HG03108 (cell line): ENCODE measurements around the gene KRT38.
"Not testable (repeated sequence)": the region's sequence is repeated elsewhere in the genome, so short reads cannot be mapped to it uniquely, and the experiment has no call there.

ENCODE experiments used
- ATAC-seq: cut with Tn5 transposase; IDR thresholded peaks from one replicate; pipeline ENCODE4 v1.9.1; 2021; ENCODE audit warnings: moderate library complexity; ENCODE audit not compliant: unreplicated experiment

The KRT38 gene

DNA sequence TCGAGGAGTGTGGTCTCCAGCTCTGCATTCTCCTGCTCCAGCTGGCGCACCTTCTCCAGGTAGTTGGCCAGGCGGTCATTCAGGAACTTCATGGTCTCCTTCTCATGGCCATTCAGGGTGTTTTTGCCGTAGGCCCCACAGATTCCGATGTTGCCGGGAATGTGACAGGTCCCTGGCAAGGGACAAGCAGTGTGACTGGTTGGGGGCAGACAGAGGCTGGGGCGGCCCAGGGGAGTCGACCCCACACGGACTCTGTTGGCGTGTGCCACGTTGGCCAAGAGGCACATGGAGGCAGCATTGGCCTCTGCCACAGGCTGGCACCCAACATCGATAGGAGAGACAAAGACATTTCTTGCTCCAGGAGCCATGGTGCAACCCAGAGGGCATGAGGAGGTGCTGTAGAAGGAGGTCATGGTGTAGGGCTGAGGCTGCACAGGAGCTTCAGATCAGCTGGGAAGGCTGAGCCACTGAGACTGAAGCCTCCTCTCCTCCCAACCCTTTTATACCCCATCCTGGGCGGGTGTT lies 16.6 kb downstream of the KRT38 start, which contains the start of gene KRT37:
Gene KRT37, minus strand, starts transcription at position 475 of the 525 bp plus-strand sequence. Its CDS starts 62 bp downstream, at position 413.
- ATAC-seq = no peak

DNA sequence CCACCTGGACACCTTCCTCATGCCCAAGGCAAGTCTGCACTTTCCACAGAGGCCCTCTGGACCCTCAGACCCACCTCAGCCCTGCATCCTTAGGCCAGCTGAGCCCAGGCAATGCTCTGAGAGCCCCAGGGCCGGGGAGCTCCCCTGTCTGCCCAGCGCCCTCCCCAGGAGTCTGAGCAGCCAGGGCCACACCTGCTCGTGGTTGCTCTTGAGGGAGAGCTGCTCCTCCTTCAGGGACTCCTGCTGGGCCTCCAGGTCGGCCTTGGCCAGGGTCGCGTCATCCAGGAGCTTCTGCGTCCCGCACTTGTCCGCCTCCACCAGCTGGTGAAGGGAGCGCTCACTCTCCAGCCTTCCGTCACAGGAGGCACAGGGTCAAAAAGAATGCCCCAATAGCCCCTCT lies 18.2 kb downstream of the KRT38 start:
- ATAC-seq = not testable (repeated sequence)

DNA sequence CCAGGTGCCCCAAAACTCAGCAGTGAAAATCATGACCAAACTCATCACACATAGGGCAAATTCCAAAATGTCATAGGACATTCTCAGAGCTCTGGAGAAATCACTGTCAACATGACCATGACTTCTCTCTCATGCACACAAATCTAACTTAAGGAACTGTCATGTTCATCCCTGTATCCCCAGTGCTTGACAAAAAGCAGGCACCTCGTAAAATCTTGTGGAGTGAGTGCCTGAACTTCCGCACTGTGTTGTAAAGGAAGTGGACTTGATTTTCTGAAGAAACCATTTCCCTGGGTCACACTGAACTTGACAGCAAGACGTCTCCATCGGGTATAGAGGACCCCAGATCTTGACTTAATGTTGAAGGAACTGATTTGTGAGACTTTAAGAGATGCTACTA lies 19.2 kb downstream of the KRT38 start:
- no peak for ATAC-seq

DNA sequence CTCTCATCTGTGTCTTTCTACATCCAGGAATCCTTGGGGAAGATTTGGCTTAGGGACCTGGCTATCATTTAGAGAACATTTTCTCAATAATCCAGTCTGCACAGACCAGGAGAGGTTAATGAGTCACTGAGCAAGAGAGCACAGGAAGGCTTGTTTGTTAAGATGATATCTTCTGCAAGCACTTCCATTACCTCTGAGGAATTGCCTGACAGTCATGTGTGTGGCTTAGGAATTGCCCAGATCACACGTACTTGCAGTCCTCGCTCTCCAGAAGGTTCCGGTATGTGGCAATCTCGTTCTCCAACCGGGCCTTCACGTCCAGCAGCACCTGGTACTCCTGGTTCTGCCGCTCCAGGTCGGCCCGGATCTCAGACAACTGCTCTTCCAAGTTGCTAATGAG lies 19.7 kb downstream of the KRT38 start:
- no peak for ATAC-seq

DNA sequence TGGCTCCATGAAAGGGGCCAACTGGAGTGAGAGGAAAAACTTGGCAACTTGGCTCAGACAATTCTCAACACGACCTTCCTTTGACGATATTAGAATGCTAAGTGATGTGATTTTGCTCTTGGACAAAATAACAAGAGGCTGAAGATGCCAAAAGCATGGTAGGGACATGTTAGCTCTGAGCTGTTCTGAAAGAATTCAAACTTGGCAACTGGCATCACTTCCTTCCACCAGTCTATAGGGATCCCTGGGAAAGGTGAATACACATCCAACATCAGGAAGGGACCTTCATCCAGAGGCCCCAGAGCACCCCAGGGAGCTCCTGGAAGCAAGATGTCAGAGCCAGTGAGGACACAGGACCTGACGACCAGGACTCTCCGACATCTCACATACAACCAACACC lies 20.6 kb downstream of the KRT38 start:
- ATAC-seq = no peak

DNA sequence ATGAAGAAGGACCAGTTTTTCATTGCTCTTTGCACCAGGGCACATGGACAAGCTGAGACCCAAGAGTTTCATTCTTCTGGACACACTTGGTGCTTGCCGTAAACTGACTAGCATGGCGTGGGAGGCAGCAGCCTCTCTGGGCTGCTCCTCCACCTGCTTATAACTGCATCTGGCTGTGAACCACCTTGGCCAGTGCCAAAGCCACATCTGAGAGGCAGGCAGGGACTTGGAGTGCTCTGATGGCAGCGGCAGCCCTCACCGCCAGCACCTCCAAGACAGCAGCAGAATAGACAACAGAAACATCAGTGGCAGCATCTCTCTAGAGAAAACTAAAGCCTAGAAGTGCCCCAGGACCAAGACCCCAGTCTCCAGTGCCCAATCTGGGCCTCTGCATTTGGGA lies 21.1 kb downstream of the KRT38 start:
- no peak for ATAC-seq

DNA sequence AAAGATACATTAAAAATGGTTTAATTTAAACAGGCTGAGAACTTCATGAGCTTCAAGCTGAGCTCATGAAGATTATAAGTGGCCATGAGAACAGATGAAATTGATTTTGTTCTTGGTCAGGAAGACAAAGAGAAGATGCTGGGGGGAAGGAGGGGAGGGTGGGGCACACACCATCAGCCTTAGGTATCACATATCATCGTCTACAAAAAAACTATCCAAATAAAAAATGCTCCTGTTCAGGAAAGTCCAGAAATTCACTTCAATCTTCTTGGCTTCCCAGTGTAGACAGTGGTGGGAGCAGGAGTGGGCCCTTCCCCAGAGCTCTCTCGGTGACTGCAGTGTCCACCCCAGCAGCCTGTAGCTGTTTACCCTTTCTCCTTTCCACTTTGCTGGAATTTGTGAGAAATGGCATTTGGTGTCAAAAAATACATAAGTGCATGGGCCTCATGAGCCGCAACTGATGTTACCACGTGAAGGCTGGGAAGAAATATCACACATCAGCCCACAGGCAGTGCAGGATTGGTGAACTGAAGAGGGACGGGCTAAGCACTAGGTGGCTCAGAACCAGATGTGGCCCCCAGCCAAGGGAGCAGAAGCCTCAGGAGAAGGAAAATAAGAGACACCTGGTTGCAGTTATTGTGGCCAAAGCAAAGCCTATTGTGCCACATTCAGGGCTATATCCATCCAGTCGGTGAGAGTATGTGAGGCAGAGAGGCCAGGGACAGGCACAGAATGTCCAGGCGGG lies 22.5 kb downstream of the KRT38 start:
- no peak for ATAC-seq

DNA sequence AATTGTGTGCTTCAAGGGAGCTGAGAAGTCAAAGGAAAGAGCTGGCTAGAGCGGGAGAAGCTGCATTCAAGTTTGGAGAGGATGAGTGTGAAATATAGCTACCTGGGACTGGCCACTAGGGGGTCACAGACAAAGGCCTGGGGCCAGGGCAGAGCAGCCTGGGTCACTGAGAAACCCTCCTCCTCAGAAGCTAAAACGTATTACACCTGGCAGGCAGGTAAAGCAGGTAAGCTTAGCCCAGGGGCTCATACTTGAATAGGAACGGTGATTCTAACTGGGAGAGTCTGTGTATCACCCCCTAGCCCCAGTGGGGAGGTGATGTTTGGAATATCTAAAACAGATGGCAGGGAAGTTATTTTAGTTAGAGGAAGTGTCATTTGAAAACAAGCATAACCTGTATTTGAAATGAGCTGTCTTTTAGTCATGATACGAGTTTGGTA lies 23.2 kb downstream of the KRT38 start:
- ATAC-seq = no peak

DNA sequence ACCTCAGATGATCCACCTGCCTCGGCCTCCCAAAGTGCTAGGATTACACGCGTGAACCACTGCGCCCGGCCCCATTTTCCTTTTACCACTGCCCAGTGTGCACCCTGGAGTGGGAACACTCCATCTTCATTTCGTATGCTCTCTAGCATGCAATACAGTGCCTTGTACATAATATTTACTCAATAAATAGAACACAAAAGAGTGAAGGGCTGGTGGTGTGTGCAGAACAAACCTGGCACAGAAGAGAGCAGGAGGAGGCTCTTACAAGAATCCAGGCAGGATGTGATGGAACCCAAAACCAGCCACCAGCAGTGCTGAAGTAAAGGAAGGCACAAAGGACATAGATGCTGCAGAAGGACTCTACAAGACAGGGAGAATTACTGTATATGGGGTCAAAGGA lies 23.7 kb downstream of the KRT38 start:
- ATAC-seq = no peak

DNA sequence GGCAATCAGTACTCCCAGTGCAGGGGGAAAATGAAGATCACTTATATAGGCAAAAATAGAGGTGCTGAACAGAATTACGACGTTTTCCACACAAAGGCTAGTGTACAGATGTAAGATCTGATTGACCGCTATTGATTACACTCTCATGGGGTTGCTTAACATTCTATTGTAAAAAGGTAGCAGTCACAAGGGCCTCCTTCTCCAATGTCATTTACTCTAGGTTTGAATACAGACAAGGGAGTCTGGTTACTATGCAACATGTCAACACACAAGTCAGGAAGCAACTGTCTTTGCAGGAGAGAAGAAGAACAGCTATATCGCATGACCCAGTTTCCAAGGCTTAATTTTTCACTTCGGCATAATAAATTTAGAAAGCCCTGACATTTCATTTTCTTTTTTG lies 24.3 kb downstream of the KRT38 start:
- no peak for ATAC-seq

DNA sequence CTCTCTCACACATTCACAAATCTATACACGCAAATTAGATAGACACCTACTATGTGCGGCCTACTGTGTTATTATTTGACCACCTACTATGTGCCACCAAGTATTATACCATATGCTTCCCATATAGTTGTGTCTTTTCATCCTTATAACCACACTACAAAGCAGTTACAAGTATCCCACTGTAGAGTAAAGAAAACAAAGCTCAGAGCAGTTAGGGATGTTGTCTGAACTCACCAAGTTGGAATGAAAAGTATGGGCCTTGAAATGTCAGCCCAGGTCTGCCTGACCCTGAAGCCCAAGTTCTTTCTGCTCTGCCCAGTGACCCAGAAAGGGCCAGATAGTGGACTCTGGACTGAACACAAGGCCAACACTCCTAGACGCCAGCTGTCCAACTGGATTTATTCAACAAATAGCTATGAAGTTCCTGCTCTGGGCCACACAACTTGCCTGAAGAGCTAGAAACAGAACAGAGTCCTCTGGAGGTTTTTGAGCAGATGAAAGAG lies 24.9 kb downstream of the KRT38 start:
- ATAC-seq = no peak

DNA sequence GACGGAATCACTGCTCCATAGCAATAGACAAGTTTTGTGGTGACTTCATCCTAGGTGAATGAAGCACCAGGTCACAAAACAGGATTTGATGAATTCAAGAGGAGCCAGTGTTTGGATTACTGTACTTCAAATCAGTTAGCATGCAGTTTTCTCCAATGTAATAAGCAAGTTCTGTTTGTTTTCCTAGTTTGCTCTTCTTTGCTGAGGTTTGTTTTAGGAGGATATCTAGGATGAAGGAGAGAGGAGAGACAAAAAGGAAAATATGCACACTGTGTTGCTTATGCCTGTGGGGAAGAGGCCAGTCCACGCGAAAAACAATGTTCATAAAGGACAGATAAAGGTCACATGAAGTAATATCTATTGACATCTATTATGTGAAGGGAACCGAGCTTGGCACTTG lies 25.4 kb downstream of the KRT38 start:
- ATAC-seq = no peak

DNA sequence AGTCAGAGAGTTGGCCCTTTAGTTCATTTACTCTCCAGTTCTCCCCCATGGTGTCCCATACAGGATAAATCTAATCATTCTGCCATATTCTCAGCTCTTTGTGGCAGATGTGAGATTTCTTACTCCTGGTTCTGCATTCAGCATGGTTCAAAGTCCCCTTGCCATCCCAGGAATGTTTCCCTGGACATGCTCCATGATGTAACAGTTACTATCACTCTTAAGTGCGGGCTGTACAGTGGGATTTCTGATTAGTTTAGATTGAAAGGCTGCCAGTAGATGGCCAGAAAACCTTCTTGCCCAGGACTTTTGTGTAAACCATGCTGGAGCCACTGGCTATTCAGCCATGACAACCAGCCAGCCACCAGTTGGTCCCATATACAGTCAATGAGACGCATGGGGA lies 26.8 kb downstream of the KRT38 start:
- ATAC-seq = no peak

DNA sequence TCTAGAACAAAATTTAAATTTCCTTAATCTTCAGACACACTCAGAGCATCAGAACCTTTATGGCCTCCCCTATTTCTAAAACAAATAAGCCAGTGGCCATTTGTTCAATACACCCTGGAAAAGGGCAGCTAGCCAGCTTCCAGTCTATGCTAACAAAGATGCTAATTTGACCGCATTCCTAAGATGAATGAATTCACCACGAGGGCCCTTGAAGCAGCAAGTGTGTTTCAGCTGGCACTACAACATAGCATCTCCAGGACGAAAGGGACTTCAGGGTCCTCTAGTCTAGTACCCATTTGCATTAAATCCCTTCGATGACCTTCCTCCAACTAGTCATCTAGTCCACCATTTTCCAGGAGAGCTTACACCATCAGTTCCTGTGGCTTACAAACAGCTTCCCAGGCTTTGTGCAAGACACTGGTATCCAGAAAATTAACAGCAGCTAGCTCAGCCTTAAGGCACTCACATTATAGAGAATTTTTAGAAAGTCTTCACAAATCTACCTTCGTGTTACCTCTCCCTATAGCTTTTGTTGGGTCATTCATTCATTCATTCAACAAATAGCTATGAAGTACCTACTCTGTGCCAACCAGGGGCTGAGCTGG lies 27.3 kb downstream of the KRT38 start:
- no peak for ATAC-seq

DNA sequence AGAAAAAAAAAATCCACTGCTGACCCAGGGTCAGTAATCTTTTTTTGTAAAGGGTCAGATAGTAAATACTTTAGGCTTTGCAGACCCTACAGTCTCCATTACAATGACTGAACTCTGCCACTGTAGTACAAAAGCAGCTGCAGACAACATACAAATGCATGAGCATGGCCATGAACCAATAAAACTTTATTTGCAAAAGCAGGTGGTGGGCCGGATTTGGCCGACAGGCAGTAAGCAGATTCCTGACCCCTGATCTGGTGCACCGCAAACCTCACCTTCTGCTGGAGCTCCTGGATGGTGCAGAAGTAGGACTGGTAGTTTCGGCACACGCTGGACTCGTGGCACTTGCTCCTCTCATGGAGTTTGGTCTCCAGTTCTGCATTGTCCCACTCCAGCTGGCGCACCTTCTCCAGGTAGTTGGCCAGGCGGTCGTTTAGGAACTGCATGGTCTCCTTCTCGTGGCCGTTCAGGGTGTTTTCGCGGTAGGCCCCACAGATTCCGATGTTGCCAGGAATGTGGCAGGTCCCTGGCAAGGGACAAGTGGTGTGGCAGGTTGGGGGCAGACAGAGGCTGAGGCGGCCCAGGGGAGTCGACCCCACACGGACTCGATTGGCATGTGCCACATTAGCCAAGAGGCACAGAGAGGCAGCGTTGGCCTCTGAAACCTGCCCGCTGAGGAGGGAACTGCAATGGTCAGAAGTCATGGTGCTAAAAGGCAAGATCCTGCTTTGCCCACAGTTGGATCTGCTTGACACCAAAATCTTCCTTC lies 29.5 kb downstream of the KRT38 start:
- ATAC-seq = no peak

DNA sequence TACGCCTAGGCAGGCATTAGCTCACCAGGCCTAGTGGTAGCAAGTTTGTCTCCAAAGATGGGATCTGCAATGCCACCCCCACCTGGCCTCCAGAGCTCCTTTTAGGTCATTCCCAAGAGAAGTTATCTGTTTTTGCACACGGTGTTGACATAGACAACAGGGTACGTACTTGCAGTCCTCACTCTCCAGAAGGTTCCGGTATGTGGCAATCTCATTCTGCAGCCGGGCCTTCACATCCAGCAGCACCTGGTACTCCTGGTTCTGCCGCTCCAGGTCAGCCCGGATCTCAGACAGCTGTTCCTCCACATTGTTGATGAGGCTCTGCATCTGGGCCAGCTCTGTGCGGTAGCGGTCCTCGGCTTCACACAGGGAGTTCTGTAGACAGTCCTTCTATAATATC lies 33.6 kb downstream of the KRT38 start:
- no peak for ATAC-seq

DNA sequence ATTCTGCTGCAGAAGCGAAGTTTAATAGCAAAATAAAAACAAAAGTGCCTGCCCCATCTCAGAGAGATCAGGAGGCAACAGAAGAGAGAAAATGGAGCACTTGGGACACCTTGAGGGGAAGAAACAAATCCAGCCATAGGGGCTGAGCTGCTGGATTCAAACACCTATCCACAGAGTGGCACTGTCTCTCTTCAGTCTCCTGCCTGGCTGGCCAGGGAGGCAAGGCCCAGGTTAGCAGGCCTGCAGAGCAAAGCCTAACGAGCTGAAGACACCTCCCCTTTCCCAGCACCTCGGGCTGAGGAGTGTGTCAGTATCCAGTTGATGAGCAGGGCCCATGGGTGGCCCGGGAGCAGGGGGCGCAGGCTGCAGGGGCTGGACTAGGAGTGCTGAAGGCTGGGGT lies 34.6 kb downstream of the KRT38 start:
- ATAC-seq = no peak

DNA sequence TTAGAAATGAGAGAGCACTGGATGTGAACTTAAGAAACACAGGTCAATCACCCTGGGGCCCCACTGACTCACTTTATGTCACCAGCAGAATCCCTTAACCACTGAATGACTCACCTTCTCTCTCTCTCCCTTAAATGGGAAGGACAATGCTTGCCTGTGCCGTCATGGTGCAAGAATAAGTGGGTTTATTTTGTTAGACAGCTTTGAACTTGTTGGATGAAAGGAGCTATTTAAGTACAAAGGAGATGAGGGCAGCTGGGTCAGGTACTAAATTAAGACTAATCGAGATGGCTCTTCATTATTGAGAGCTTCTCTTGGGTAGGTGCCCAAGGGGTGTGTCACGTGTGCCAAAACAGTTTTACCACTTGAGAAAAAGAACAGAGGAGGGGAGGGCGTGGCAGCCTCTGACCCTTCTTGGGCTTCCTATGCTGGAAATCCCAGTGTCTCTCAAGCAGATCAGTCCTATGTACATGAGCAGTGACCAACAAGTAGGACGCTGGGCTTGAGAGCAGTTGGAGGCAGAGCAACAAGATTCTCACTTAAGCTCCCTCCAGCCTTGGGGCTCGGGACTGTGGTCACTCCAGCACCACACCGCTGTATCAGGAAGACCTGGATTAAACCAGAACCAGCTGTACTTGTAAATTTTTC lies 36.6 kb downstream of the KRT38 start:
- no peak for ATAC-seq

DNA sequence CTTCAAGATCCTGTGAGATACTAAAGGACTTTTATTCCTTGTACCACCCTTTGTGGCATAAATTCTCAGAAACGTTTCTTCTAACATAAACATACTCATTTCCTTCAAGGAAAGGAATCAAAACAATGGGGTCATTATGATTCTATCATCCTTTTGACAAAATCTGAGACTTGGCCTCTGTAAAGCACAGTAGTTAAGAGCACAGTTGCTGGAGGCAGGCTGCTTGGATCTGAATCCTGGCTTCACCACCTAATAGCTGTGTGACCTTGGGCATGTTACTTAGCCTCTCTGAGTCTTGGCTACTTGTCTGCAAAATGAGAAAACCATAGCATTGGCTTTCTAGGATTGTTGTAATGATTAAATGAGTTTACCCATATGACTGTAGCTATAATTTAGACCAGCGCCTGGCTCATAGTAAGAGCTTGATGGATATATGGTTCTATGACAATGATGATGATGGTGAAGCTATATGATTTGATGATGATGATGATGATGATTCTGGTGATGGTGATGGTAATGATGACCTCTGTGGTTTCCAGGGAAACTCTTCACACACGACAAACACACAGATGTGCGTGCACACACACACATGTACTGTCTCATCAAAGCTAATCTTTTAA lies 37.3 kb downstream of the KRT38 start:
- no peak for ATAC-seq

DNA sequence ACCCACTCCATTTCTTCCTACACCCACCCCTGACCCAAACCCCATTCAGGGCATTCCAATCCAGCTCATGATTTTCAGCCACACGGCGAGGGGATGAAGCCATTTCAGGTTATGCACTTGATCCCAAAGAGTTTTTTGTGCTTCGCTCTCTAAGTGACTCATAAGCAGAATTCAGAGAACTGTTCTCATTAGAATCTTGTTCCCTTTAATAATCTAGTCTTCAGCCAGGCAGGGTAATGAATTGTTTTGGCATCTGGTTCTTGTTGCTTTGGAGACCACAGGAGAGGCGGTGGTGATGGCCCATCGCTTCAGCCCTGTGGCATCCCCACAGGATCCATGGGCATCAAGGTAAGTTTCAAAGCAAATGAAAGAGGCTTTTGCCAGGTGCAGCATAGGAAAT lies 38.6 kb downstream of the KRT38 start:
- ATAC-seq = no peak
